Stimulated activated naive CD8-positive, alpha-beta T cell treated with anti-CD3 and anti-CD28 coated beads, Interleukin-15, Interleukin-2, amounts not matched to agents 100 ng/mL and 50 ng/mL, for 24 hours (primary cell): ENCODE measurements around the gene DDIAS.

ENCODE experiments used
- H3K27ac Mint-ChIP-seq: one replicate; pipeline ENCODE4 v1.8.0; 2021; ENCODE audit warnings: mild to moderate bottlenecking, mixed read lengths
- H3K27me3 Mint-ChIP-seq: one replicate; pipeline ENCODE4 v1.8.0; 2021; ENCODE audit warnings: mixed read lengths
- H3K36me3 Mint-ChIP-seq: one replicate; pipeline ENCODE4 v1.8.0; 2021; ENCODE audit warnings: low read depth, mixed read lengths
- H3K4me1 Mint-ChIP-seq: one replicate; pipeline ENCODE4 v1.8.0; 2021; ENCODE audit warnings: low read depth, mixed read lengths
- H3K4me3 Mint-ChIP-seq: one replicate; pipeline ENCODE4 v1.8.0; 2021; ENCODE audit warnings: mild to moderate bottlenecking, mixed read lengths
- H3K9me3 Mint-ChIP-seq: one replicate; pipeline ENCODE4 v1.8.0; 2021; ENCODE audit warnings: mixed read lengths

The DDIAS gene

DNA sequence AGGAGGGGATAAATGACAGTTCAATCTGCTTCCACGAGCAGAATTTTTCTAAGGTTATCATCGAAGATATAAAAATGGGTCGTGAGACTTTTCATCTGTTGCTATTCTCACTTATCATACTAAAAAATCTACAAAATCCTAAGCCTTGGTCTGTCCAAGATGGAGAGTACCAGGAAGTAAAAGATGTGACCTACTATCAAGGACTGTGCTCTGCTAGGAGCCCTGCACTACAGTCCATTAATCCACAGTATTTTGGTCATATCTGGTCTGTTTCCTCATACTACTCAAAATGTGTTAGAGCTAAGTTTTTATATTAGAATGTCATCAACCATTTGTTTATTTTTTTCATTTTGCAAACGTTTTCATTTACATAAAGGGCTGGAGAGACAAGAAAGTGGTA is 79.4 kb downstream of the DDIAS start:
- H3K27ac Mint-ChIP-seq, result no peak overlapping the region
- H3K4me1 Mint-ChIP-seq, result peaks cover 62% of the 10 kb centered on the region
- H3K27me3 Mint-ChIP-seq, result no peaks in the 10 kb centered on the region
- peaks cover 50% of the 10 kb centered on the region for H3K36me3 Mint-ChIP-seq
- no peak overlapping the region for H3K4me3 Mint-ChIP-seq
- H3K9me3 Mint-ChIP-seq, result no peaks in the 10 kb centered on the region

DNA sequence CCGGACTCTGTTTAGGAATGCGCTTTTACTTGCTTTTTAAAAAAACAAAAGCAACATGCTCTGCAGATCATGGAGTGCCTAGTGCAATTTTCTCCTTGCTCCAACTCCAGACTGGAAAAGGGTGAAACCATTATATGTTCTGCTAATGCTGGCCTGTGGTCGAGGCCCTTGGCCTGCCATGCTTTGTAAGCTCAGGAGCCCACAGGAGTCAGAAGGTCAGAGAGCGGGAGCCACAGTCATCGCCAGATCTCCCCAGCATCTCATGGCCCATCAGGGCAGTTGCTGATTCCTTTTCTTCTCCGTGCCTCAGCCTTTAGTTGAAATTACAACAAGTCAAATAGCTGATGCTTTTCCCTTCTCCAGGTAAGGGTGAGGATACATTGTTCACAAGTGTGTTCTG is 80.3 kb downstream of the DDIAS start:
- Mint-ChIP-seq H3K9me3 (no peaks in the 10 kb centered on the region), H3K27ac (no peak overlapping the region), H3K4me3 (no peak overlapping the region), H3K4me1 (peaks cover 60% of the 10 kb centered on the region), H3K36me3 (peaks cover 53% of the 10 kb centered on the region), H3K27me3 (no peaks in the 10 kb centered on the region)
